GM18502 (cell line): ENCODE results near the gene CTF1.
A peak's percentile ranks its signal among the peaks of the same experiment; 100 is the strongest.
"Not testable (repeated sequence)": the region's sequence is repeated elsewhere in the genome, so short reads cannot be mapped to it uniquely, and the experiment has no call there.

Experiments
- ATAC-seq: cut with Tn5 transposase; IDR thresholded peaks from one replicate; pipeline ENCODE4 v1.9.1; 2021; ENCODE audit warnings: mild to moderate bottlenecking; ENCODE audit not compliant: unreplicated experiment, poor library complexity

CTF1 gene

DNA sequence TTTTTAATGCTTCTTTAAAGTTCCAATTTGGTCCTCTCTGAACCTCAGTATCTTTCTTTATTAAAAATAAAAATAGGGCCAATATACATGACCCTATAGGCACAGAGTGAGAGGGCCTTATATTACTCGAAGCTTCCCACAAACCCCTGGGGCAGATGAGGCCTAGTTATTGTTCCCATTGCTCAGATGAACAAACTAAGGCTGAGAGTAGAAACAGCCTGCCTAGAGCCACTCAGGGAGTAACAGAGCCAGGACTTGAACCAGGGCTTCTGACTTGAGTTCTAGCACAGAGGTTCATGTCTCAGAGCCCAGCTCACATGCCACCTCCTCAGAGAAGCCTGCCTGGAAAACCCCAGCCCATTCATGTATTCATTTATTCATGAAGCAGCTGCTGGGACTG lies 10.3 kb upstream of the CTF1 start:
- ATAC-seq, result no peak

GRCh38 chr16:30887927-30888326 lies 8.5 kb upstream of the CTF1 start:
- ATAC-seq, result no peak

- no peak for ATAC-seq
Measured at GRCh38 chr16:30888856-30889499, 7.4 kb upstream of the CTF1 start.

GRCh38 chr16:30889721-30890120 lies 6.7 kb upstream of the CTF1 start:
- ATAC-seq, result no peak

DNA sequence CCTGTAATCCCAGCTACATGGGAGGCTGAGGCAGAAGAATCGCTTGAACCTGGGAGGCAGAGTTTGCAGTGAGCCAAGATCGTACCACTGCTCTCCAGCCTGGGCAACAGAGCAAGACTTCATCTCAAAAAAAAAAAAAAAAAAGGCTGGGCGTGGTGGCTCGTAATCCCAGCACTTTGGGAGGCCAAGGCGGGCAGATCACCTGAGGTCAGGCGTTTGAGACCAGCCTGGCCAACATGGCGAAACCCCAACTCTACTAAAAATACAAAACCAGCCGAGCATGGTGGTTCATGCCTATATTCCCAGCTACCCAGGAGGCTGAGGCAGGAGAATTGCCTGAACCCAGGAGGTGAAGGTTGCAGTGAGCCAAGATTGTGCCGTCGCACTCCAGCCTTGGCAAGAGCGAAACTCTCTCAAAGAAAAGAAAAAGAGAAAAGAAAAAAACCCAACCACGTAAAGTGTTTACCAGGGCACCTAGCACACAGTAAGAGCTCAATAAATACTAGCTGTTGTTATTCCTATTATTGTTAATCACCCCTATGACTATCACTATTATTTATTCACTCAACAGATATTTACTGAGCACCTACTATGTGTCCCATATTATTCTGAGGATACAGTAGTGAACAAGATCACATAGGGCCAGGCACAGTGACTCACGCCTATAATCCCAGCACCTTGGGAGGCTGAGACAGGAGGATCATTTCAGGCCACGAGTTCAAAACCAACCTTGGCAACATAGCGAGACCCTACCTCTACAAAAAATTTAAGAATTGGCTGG lies 5.2 kb upstream of the CTF1 start:
- ATAC-seq, result not testable (repeated sequence)

GRCh38 chr16:30892670-30893416 lies 3.6 kb upstream of the CTF1 start:
- no peak for ATAC-seq

DNA sequence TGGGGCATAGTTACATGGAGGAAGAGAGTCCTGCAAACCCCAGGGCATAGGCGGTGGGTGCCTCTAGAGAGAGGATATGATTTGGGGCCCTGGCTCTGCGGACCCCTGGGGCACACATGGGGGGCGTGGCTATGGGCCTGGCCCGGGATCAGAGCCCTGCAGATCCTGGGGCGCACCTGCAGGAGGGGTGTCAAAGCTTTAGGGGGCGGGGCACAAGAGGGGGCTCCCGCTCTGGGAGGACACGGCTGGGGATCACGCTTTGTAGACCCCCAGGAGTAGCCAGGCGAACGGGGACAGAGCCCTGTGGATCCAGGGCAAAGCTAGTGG lies 3.0 kb upstream of the CTF1 start:
- ATAC-seq, result peak; percentile 20

GRCh38 chr16:30893744-30894539 lies 2.5 kb upstream of the CTF1 start, which contains the start of gene BCL7C:
BCL7C (minus strand) TSS chr16:30894077; CDS start chr16:30893944, 133 bp downstream.
- ATAC-seq, result peak; percentile 74

- ATAC-seq, result no peak
Measured at GRCh38 chr16:30894540-30895368, 1.7 kb upstream of the CTF1 start.

DNA sequence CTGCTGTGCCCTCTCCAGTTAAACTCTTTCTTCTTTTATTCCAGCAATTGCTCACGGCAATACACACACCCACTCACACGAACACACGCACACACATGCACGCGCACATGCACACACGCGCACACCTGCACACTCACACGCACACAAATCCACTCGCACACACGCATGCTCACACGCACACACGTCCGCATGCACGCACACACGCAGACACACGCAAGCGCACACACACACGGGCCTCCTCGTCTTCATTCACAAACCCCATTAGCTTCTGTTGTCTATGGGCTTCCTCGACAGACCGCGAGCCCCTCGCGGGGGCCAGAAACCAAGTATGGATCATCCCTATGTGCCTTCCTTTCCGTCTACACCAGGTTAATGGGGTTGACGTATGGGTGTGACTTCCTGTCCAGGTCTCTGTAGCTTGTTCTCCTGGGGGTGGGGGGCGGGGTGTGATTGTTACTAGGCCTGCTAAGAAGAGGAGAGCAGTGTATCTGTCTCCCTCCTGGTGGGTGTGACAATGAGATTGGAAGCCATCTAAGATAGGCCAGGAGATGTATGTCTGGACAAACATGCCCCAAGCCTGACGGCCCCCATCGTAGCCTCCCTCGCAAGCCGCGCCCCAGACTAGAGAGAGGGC lies 670 bp upstream of the CTF1 start:
- ATAC-seq, result no peak

DNA sequence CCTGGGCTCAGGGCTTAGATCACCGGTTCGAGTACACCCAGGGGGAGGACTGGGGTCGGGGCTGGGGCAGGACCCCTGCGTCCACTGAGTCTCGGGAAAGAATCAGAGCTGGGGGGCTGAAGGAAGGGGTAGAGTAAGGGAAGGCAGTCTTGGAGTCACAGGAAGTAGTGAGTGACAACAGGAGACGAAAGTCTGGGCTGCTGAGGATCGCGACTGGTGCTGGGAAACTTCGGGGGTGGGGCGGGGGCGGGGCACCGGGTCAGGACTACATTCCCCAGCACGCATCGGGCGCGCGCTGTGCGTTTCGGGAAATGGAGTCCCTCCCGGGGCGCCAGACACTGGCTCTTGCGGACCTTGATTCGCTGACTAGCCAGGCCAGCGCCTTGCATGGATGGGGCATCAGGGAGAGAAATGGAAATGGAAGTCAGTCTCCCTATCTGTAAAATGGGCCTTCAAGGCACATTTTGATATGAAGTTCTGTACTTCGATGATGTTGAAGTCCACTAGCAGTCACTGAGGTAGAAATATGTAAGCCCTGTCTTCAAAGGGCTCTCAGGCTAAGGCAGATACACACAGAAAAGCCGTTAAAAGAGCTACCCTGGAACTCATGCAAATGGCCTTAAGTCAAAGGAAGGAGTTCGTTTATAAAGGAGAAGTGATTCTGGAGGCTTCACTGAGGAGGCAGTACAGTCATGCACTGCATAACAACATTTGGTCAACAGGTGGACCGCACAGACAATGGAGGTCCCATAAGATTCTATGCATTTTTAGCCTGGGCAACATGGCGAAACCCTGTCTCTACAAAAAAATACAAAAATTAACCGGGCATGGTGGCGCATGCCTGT lies 697 bp downstream of the CTF1 start:
- peak; percentile 39 for ATAC-seq

DNA sequence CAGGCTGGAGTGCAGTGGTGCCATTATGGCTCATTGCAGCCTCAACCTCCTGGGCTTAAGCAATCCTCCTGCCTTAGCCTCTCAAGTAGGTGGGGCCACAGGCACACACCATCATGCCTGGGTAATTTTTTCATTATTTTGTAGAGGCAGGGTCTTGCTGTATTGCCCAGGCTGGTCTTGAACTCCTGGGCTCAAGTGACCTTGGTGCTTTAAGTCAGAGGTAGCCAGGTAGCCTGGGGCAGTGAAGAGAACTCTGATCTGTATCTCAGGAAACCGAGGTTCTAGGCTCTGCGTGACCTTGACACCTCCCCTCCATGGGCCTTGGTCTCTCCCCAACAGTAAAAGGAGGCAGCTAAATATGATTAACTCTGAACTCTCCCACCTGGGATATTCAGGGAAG lies 3.4 kb downstream of the CTF1 start:
- ATAC-seq, result no peak

DNA sequence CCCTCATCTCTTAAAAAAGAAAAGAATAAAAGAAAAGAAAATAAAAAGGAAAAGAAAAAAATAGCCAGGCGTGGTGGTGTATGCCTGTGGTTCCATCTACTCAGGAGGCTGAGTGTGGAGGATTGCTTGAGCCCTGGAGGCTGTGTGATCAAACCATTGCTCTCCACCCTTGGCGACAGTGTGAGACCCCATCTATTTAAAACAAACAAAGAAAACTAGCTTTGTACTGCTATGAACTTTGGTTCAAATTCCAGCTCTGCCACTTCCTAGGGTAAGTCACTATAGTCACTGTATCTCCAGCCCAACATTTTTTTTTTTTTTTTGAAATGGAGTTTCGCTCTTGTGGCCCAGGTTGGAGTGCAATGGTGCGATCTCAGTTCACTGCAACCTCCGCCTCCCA lies 4.2 kb downstream of the CTF1 start:
- no peak for ATAC-seq

GRCh38 chr16:30901201-30902028 lies 5.0 kb downstream of the CTF1 start:
- no peak for ATAC-seq

- peak; percentile 62 for ATAC-seq
Measured at GRCh38 chr16:30902029-30902972, 5.9 kb downstream of the CTF1 start.

DNA sequence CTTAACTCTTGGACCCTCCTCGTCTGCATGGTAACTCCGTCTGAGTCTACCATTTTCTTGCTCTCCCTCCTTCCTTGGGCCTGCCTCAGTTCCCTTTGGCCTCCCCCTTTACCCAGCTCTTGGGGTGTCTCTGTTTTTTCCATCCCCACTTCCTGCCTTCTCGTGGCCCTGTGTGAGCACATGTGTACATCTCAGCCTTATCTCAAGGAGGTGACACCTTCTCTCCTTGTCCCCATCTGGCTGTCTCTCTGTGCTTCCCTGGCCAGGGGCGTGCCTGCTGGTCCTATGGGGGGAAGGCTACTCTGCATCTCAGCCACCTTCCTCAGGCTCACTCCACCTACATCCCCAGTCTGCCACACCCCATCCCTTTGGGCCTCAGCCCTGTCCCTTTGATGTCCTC lies 6.6 kb downstream of the CTF1 start:
- no peak for ATAC-seq
